Nephron progenitor cell (in vitro differentiated cells): ENCODE results near the gene RHOBTB1.
"Not testable (repeated sequence)": the region's sequence is repeated elsewhere in the genome, so short reads cannot be mapped to it uniquely, and the experiment has no call there.

ENCODE experiments used
- DNase-seq: peaks from one replicate; pipeline ENCODE4 v3.0.0; 2021
- H3K27ac Mint-ChIP-seq: 2 replicates; pipeline ENCODE4 v1.8.0; 2021; ENCODE audit warnings: mild to moderate bottlenecking, moderate library complexity, mixed read lengths
- H3K27me3 Mint-ChIP-seq: 2 replicates; pipeline ENCODE4 v1.8.0; 2021; ENCODE audit warnings: mild to moderate bottlenecking, low read depth, mixed read lengths; ENCODE audit not compliant: poor library complexity
- H3K36me3 Mint-ChIP-seq: 2 replicates; pipeline ENCODE4 v1.8.0; 2021; ENCODE audit warnings: low read depth, mixed read lengths
- H3K4me1 Mint-ChIP-seq: 2 replicates; pipeline ENCODE4 v1.8.0; 2021; ENCODE audit warnings: mixed read lengths
- H3K4me3 Mint-ChIP-seq: 2 replicates; pipeline ENCODE4 v1.8.0; 2021; ENCODE audit warnings: mild to moderate bottlenecking, moderate library complexity, mixed read lengths
- H3K9me3 Mint-ChIP-seq: 2 replicates; pipeline ENCODE4 v1.8.0; 2021; ENCODE audit warnings: mild to moderate bottlenecking, moderate library complexity, mixed read lengths
- CTCF ChIP-seq: fragments of 200-600 bp; sonication (generic); IDR thresholded peaks from 2 replicates; pipeline ENCODE4 v1.5.0; 2021; ENCODE audit warnings: antibody characterized with exemption

RHOBTB1 gene

GRCh38 chr10:60835049-60835448 is 108.9 kb downstream of the RHOBTB1 start:
- Mint-ChIP-seq H3K27ac (no peak overlapping the region), H3K36me3 (no peaks in the 10 kb centered on the region), H3K9me3 (no peaks in the 10 kb centered on the region), H3K27me3 (no peaks in the 10 kb centered on the region), H3K4me1 (no peaks in the 10 kb centered on the region), H3K4me3 (no peak overlapping the region)
- DNase-seq, result no peak
- no peak for TF ChIP-seq CTCF

GRCh38 chr10:60834401-60834800 is 109.6 kb downstream of the RHOBTB1 start:
- TF ChIP-seq CTCF, result no peak
- no peaks in the 10 kb centered on the region for H3K36me3 Mint-ChIP-seq
- no peak overlapping the region for H3K4me3 Mint-ChIP-seq
- H3K4me1 Mint-ChIP-seq, result no peaks in the 10 kb centered on the region
- H3K27me3 Mint-ChIP-seq, result no peaks in the 10 kb centered on the region
- no peak overlapping the region for H3K27ac Mint-ChIP-seq
- H3K9me3 Mint-ChIP-seq, result no peaks in the 10 kb centered on the region
- no peak for DNase-seq

- H3K9me3 Mint-ChIP-seq, DNase-seq, H3K27me3 Mint-ChIP-seq, H3K36me3 Mint-ChIP-seq, H3K27ac Mint-ChIP-seq, H3K4me3 Mint-ChIP-seq, H3K4me1 Mint-ChIP-seq: not testable (repeated sequence)
Observed at GRCh38 chr10:60832136-60832535, 111.8 kb downstream of the RHOBTB1 start.

- Mint-ChIP-seq H3K4me1 (peaks cover 12% of the 10 kb centered on the region), H3K36me3 (no peaks in the 10 kb centered on the region), H3K27me3 (peaks cover 8% of the 10 kb centered on the region), H3K27ac (no peak overlapping the region), H3K9me3 (no peaks in the 10 kb centered on the region), H3K4me3 (no peak overlapping the region)
- no peak for TF ChIP-seq CTCF
- no peak for DNase-seq
Observed at GRCh38 chr10:60828489-60828852, 115.5 kb downstream of the RHOBTB1 start.

- Mint-ChIP-seq H3K27ac (peak overlapping the region; percentile 33), H3K36me3 (no peaks in the 10 kb centered on the region), H3K4me3 (no peak overlapping the region)
Observed at GRCh38 chr10:60827791-60828488, 116.0 kb downstream of the RHOBTB1 start.

GRCh38 chr10:60825520-60825919 is 118.5 kb downstream of the RHOBTB1 start:
- Mint-ChIP-seq H3K36me3 (no peaks in the 10 kb centered on the region), H3K4me1 (peaks cover 26% of the 10 kb centered on the region), H3K27ac (no peak overlapping the region), H3K27me3 (peaks cover 8% of the 10 kb centered on the region), H3K9me3 (no peaks in the 10 kb centered on the region), H3K4me3 (no peak overlapping the region)
- no peak for TF ChIP-seq CTCF
- no peak for DNase-seq

More at GRCh38 chr10:60827791-60828488, 116.0 kb downstream of the RHOBTB1 start:
- no peak for DNase-seq
- Mint-ChIP-seq H3K9me3 (no peaks in the 10 kb centered on the region), H3K27me3 (peaks cover 8% of the 10 kb centered on the region), H3K4me1 (peaks cover 12% of the 10 kb centered on the region)
- no peak for TF ChIP-seq CTCF
